Left cardiac atrium (tissue), 4 donors: ENCODE results near the gene RNF181. TPM values are rescaled to one million over a fixed set of nuclear protein-coding genes. Genes with fewer than 3 reads are reported as not detected.
"Not testable (repeated sequence)": the region's sequence is repeated elsewhere in the genome, so short reads cannot be mapped to it uniquely, and the experiment has no call there.

Experiments used
- ATAC-seq, 2 donors: fragments of 200-7000 bp; cut with Tn5 transposase; one replicate each; pipeline ENCODE4 v1.9.1; 2020; ENCODE audit warnings: mild to moderate bottlenecking in 2 of 2, moderate library complexity in 2 of 2
- DNase-seq: peaks from one replicate; pipeline ENCODE4 v3.0.0-alpha.2; 2020
- intact Hi-C, 2 donors: fragments of 100-400 bp; cut with DNase I; formaldehyde crosslinking; loops; one replicate each; pipeline versions ENCODE4 v1.14.1 to v1.15.1; 2022 to 2023
- total RNA-seq, 2 donors: library from RNA; stranded (reverse); fragmentation: NEBNext Ultra II Directional; extraction: Animal tissue kit (Norgen Biotek cat#: 25700); gene quantifications; one replicate each; pipeline ENCODE4 v1.2.1, GENCODE V29; 2021
- donor health status: DM: no; HTN: yes; CAD: no.
- donor health status: DM: no; HTN: yes; CAD: no; lungs with severe emphysema.
- donor health status: DM: yes; HTN: yes; CAD: no.
- donor health status: Dilated cardiomyopathy.

Gene RNF181
- total RNA-seq, 2 donors from 2014 or later, result 86.5 to 97.1 TPM

GRCh38 chr2:85605406-85606115 is 10.0 kb downstream of the RNF181 start:
- DNase-seq (no peak), ATAC-seq (no peak)
- intact Hi-C loops, result no loop called here

GRCh38 chr2:85606116-85606455 is 10.5 kb downstream of the RNF181 start:
- ATAC-seq (no peak), DNase-seq (no peak)
- intact Hi-C loops, result no loop called here

- DNase-seq (no peak), ATAC-seq (no peak)
- intact Hi-C loops, result no loop called here
These were observed 12.0 kb downstream of the RNF181 start for GRCh38 chr2:85607268-85608215.

GRCh38 chr2:85611217-85611704 is 15.7 kb downstream of the RNF181 start:
- ATAC-seq, result peak in 1 of 2 donors; percentile 4
- intact Hi-C loops, result no loop called here
- DNase-seq, result no peak

GRCh38 chr2:85611705-85612587 is 16.4 kb downstream of the RNF181 start, which contains the start of gene C2orf68:
TSS of gene C2orf68 (minus strand) at chr2:85612066. CDS start at chr2:85611984, 82 bp downstream.
- intact Hi-C loops, result no loop called here
- ATAC-seq, result peak; percentile 86 to 88
- DNase-seq, result peak; percentile 94

- no peak for ATAC-seq
- no peak for DNase-seq
- intact Hi-C loops, result no loop called here
These were observed 18.4 kb downstream of the RNF181 start for GRCh38 chr2:85613717-85614515.

GRCh38 chr2:85614757-85615156 is 19.2 kb downstream of the RNF181 start:
- DNase-seq, intact Hi-C loops, ATAC-seq: not testable (repeated sequence)

GRCh38 chr2:85615413-85615728 is 19.8 kb downstream of the RNF181 start:
- no peak for DNase-seq
- intact Hi-C loops, result no loop called here
- ATAC-seq, result no peak

GRCh38 chr2:85617723-85618122 is 22.2 kb downstream of the RNF181 start:
- intact Hi-C loops, DNase-seq, ATAC-seq: not testable (repeated sequence)

GRCh38 chr2:85619617-85620016 is 24.1 kb downstream of the RNF181 start:
- intact Hi-C loops, result no loop called here
- DNase-seq (no peak), ATAC-seq (no peak)

GRCh38 chr2:85621338-85621737 is 25.8 kb downstream of the RNF181 start:
- DNase-seq, result no peak
- no peak for ATAC-seq
- intact Hi-C loops, result no loop called here

GRCh38 chr2:85623991-85624390 is 28.4 kb downstream of the RNF181 start:
- intact Hi-C loops, result no loop called here
- DNase-seq (no peak), ATAC-seq (peak; percentile 72 to 73)

GRCh38 chr2:85628658-85629057 is 33.1 kb downstream of the RNF181 start:
- DNase-seq (no peak), ATAC-seq (no peak)
- intact Hi-C loops, result no loop called here

GRCh38 chr2:85631316-85631715 is 35.8 kb downstream of the RNF181 start:
- DNase-seq, result no peak
- intact Hi-C loops, result no loop called here
- no peak for ATAC-seq

GRCh38 chr2:85635011-85635410 is 39.5 kb downstream of the RNF181 start:
- no peak for ATAC-seq
- no peak for DNase-seq
- intact Hi-C loops, result loop anchor here in 1 of 2 donors (5.0 kb wide), 2 partner anchors 72 to 177 kb away; no protein-coding TSS in a partner anchor

- ATAC-seq (peak in 1 of 2 donors; percentile 72), DNase-seq (no peak)
- intact Hi-C loops, result loop anchor here in 1 of 2 donors (5.0 kb wide), 2 partner anchors 72 to 177 kb away; no protein-coding TSS in a partner anchor
These were observed 40.1 kb downstream of the RNF181 start for GRCh38 chr2:85635636-85636035.

GRCh38 chr2:85642725-85643124 is 47.2 kb downstream of the RNF181 start:
- DNase-seq, result no peak
- intact Hi-C loops, result loop anchor here in 1 of 2 donors (10.0 kb wide), 1 partner anchor 172 kb away; no protein-coding TSS in a partner anchor
- ATAC-seq, result no peak

GRCh38 chr2:85644909-85645308 is 49.4 kb downstream of the RNF181 start:
- intact Hi-C loops, result loop anchor here in 1 of 2 donors (10.0 kb wide), 1 partner anchor 170 kb away; no protein-coding TSS in a partner anchor
- DNase-seq, result no peak
- ATAC-seq, result no peak
